ENCODE results near the gene TRNAU1AP. TPM values are rescaled to one million over a fixed set of nuclear protein-coding genes. Genes with fewer than 3 reads are reported as not detected.

The TRNAU1AP gene
- total RNA-seq, 1 experiment from 2014 or later: 27.2 TPM

DNA sequence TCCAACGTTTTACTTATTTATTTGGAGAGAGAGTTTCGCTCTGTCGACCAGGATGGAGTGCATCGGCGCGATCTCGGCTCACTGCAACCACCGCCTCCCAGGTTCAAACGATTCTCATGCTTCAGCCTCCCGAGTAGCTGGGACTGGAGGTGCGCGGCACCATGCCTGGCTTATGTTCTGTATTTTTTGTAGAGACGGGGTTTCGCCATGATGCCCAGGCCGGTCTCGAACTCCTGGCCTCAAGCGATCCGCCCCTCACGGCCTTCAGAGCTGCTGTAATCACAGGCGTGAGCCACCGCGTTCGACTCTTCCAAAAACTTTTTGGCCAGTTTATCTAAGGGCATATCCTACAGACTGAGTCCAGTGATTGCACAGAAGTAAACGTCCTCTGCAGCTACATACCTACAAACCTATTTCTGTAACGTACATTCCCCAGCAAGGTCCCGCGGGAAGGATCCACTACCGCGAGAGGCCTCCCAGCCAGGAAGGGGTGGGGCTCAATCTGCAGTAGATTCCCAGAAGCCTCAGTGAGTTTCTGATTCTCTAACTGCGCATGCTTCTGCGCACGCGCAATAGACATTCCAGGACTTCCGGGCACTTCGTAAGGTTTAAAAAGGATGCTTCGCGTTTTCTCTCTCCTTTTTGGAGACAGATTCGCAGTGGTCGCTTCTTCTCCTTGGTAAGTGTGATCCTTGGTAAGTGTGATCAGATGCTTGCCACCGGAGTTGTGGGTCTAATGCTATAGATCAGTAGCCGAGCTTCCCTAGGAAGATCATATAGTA is 47.3 kb upstream of the TRNAU1AP start, which contains the start of gene RCC1:
TSS of gene RCC1 (plus strand) at position 638 of the 782 bp plus-strand sequence. CDS start 23,824 bp downstream, outside the sequence.
- peak within 1 kb of the TSS; percentile 84 for H2AFZ ChIP-seq (ENCODE audit: low read length)
- H3F3A ChIP-seq (ENCODE audit: low read length, unreplicated experiment): peaks cover 43% of the 10 kb centered on the region
- peak within 1 kb of the TSS; percentile 99 for H3K9ac ChIP-seq (ENCODE audit: low read length)
- no peaks in the 10 kb centered on the region for H3K9me3 ChIP-seq (ENCODE audit: low read length)
- H3K79me2 ChIP-seq (ENCODE audit: low read length): peaks cover 54% of the 10 kb centered on the region
- TF ChIP-seq EZH2phosphoT487 (IDR thresholded peaks at IDR 0.05; ENCODE audit: borderline replicate concordance, low read length) (no peak), EZH2 (IDR thresholded peaks at IDR 0.05; ENCODE audit: low read length, unreplicated experiment) (no peak)
- TF ChIP-seq, protein P1, sequence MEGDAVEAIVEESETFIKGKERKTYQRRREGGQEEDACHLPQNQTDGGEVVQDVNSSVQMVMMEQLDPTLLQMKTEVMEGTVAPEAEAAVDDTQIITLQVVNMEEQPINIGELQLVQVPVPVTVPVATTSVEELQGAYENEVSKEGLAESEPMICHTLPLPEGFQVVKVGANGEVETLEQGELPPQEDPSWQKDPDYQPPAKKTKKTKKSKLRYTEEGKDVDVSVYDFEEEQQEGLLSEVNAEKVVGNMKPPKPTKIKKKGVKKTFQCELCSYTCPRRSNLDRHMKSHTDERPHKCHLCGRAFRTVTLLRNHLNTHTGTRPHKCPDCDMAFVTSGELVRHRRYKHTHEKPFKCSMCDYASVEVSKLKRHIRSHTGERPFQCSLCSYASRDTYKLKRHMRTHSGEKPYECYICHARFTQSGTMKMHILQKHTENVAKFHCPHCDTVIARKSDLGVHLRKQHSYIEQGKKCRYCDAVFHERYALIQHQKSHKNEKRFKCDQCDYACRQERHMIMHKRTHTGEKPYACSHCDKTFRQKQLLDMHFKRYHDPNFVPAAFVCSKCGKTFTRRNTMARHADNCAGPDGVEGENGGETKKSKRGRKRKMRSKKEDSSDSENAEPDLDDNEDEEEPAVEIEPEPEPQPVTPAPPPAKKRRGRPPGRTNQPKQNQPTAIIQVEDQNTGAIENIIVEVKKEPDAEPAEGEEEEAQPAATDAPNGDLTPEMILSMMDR (conservative IDR thresholded peaks at IDR 0.05; ENCODE audit: low read depth, low read length): no peak
- peak; percentile 99 for DNase-seq
- H3K9me2 ChIP-seq (replicated peaks; ENCODE audit: low read length): no peaks in the 10 kb centered on the region
- peaks cover 40% of the 10 kb centered on the region for H3K36me3 ChIP-seq (ENCODE audit: low read depth, low read length)
- H3K27me3 ChIP-seq (ENCODE audit: low read length): no peaks in the 10 kb centered on the region
- peak within 1 kb of the TSS; percentile 92 for H3K4me2 ChIP-seq (ENCODE audit: low read length)
- H4K20me1 ChIP-seq (ENCODE audit: low read length): peaks cover 36% of the 10 kb centered on the region
- H3K4me1 ChIP-seq (ENCODE audit: insufficient read depth, low read length): peaks cover 36% of the 10 kb centered on the region
- peak within 1 kb of the TSS; percentile 75 for H3K27ac ChIP-seq (ENCODE audit: low read length)
- ChIA-PET CTCF (no interaction called here), POLR2A (ENCODE audit: unreplicated experiment) (interaction anchor here (0.5 to 0.7 kb wide), 7 partner anchors 44 to 1140 kb away, joined by 3 to 13 read pairs (median 4); no protein-coding TSS in a partner anchor)
- TSS peak; percentile 97 for BruUV-seq (replicated peaks)
- peak within 1 kb of the TSS; percentile 92 for H3K4me3 ChIP-seq (ENCODE audit: low read length)
- intact Hi-C loops (cut with micrococcal nuclease): loop anchor here (5.0 kb wide), 2 partner anchors 48 to 88 kb away; no protein-coding TSS in a partner anchor
- ATAC-seq: peak; percentile 73

DNA sequence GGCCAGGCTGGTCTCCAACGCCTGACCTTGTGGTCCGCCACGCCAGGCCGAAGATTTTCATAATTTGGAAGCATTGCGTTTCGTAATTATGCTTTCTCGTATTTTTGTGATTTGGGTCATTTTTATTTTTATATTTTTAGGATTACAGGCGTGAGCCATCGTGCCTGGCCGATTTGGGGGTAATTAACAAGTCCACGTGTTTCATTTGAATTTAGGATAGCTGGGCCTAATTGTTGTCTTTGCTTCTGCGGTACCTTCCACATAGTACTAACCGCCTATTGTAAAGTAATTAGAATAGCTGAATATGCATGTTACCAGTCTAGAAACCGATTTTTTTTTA is 46.0 kb upstream of the TRNAU1AP start:
- H4K20me1 ChIP-seq (ENCODE audit: low read length): peaks cover 36% of the 10 kb centered on the region
- no peak for ATAC-seq
- H3K4me1 ChIP-seq (ENCODE audit: insufficient read depth, low read length): peaks cover 26% of the 10 kb centered on the region
- peak overlapping the region; percentile 75 for H3K27ac ChIP-seq (ENCODE audit: low read length)
- H3K9me2 ChIP-seq (replicated peaks; ENCODE audit: low read length): no peaks in the 10 kb centered on the region
- no TSS peak for BruUV-seq (replicated peaks)
- DNase-seq: no peak
- ChIA-PET CTCF (no interaction called here), POLR2A (ENCODE audit: unreplicated experiment) (no interaction called here)
- H3K9ac ChIP-seq (ENCODE audit: low read length): peak overlapping the region; percentile 99
- H2AFZ ChIP-seq (ENCODE audit: low read length): no peak overlapping the region
- H3K4me3 ChIP-seq (ENCODE audit: low read length): peak overlapping the region; percentile 92
- intact Hi-C loops (cut with micrococcal nuclease): loop anchor here (5.0 kb wide), 2 partner anchors 50 to 90 kb away; no protein-coding TSS in a partner anchor
- H3F3A ChIP-seq (ENCODE audit: low read length, unreplicated experiment): peaks cover 49% of the 10 kb centered on the region
- H3K36me3 ChIP-seq (ENCODE audit: low read depth, low read length): peaks cover 40% of the 10 kb centered on the region
- H3K27me3 ChIP-seq (ENCODE audit: low read length): no peaks in the 10 kb centered on the region
- no peaks in the 10 kb centered on the region for H3K9me3 ChIP-seq (ENCODE audit: low read length)
- TF ChIP-seq EZH2 (IDR thresholded peaks at IDR 0.05; ENCODE audit: low read length, unreplicated experiment): no peak
- no peak for TF ChIP-seq EZH2phosphoT487 (IDR thresholded peaks at IDR 0.05; ENCODE audit: borderline replicate concordance, low read length)
- TF ChIP-seq, protein P1 (conservative IDR thresholded peaks at IDR 0.05; ENCODE audit: low read depth, low read length): no peak
- peak overlapping the region; percentile 92 for H3K4me2 ChIP-seq (ENCODE audit: low read length)
- H3K79me2 ChIP-seq (ENCODE audit: low read length): peaks cover 54% of the 10 kb centered on the region

DNA sequence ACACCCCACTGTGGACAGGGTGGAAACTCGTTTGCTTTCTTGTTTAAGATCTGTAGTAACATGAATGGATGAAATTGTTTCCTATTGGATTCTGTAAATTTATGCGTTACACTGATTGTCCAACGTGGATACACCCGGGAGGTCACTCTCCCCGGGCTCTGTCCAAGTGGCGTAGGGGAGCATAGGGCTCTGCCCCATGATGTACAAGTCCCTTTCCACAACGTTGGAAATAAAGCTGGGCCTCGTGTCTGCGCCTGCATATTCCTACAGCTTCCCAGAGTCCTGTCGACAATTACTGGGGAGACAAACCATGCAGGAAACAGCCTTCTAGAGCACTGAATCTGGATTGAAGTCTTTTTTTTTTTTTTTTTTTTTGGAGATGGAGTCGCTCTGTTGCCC is 45.6 kb upstream of the TRNAU1AP start:
- Histone ChIP-seq H3K4me3 (ENCODE audit: low read length) (peak overlapping the region; percentile 92), H3F3A (ENCODE audit: low read length, unreplicated experiment) (peaks cover 52% of the 10 kb centered on the region), H3K36me3 (ENCODE audit: low read depth, low read length) (peaks cover 42% of the 10 kb centered on the region), H3K4me1 (ENCODE audit: insufficient read depth, low read length) (peaks cover 26% of the 10 kb centered on the region), H3K4me2 (ENCODE audit: low read length) (peak overlapping the region; percentile 92), H3K79me2 (ENCODE audit: low read length) (peaks cover 54% of the 10 kb centered on the region), H3K27me3 (ENCODE audit: low read length) (no peaks in the 10 kb centered on the region), H3K9ac (ENCODE audit: low read length) (peak overlapping the region; percentile 99), H3K27ac (ENCODE audit: low read length) (peak overlapping the region; percentile 75), H4K20me1 (ENCODE audit: low read length) (peaks cover 40% of the 10 kb centered on the region), H2AFZ (ENCODE audit: low read length) (no peak overlapping the region), H3K9me2 (replicated peaks; ENCODE audit: low read length) (no peaks in the 10 kb centered on the region), H3K9me3 (ENCODE audit: low read length) (no peaks in the 10 kb centered on the region)
- POLR2A ChIA-PET (ENCODE audit: unreplicated experiment): no interaction called here
- DNase-seq (no peak), ATAC-seq (no peak)
- CTCF ChIA-PET: no interaction called here
- BruUV-seq (replicated peaks): no TSS peak
- intact Hi-C loops (cut with micrococcal nuclease): loop anchor here (5.0 kb wide), 2 partner anchors 50 to 90 kb away; no protein-coding TSS in a partner anchor
- TF ChIP-seq EZH2 (IDR thresholded peaks at IDR 0.05; ENCODE audit: low read length, unreplicated experiment) (no peak), EZH2phosphoT487 (IDR thresholded peaks at IDR 0.05; ENCODE audit: borderline replicate concordance, low read length) (no peak)
- TF ChIP-seq, protein P1 (conservative IDR thresholded peaks at IDR 0.05; ENCODE audit: low read depth, low read length): no peak
